Keratinocyte (primary cell): ENCODE data around the gene TMEM217. TPM values are rescaled to one million over a fixed set of nuclear protein-coding genes. Genes with fewer than 3 reads are reported as not detected.

Source experiments
- DNase-seq: peaks from one replicate; pipeline ENCODE4 v3.0.0-alpha.2; 2011; ENCODE audit warnings: low read depth, missing footprints, low spot score
- FAIRE-seq: peaks from 2 replicates; lab custom pipeline; 2011; peaks lifted over from hg19 to GRCh38; lab: Jason Lieb, UNC
- H2AFZ ChIP-seq: 2 replicates; pipeline ENCODE4 v1.6.0; 2012; ENCODE audit warnings: low read length, control low read depth, inconsistent platforms; ENCODE audit not compliant: control insufficient read depth
- H3K27ac ChIP-seq: 2 replicates; pipeline ENCODE4 v1.5.1; 2011; ENCODE audit warnings: low read length; ENCODE audit not compliant: control insufficient read depth, insufficient read depth
- H3K27me3 ChIP-seq: 3 replicates; pipeline ENCODE4 v1.6.0; 2011; ENCODE audit warnings: low read length; ENCODE audit not compliant: control insufficient read depth, insufficient read depth; ENCODE audit errors: extremely low read depth
- H3K36me3 ChIP-seq, 2 experiments: 2 replicates in 1 of 2; 3 replicates in 1 of 2; pipeline ENCODE4 v1.5.1; 2011; ENCODE audit warnings: low read length in 2 of 2, mild to moderate bottlenecking in 1 of 2; ENCODE audit not compliant: control insufficient read depth in 2 of 2, insufficient read depth in 2 of 2; ENCODE audit errors: extremely low read depth in 1 of 2
- H3K4me1 ChIP-seq: 3 replicates; pipeline ENCODE4 v1.5.1; 2011; ENCODE audit warnings: low read length; ENCODE audit not compliant: control insufficient read depth, insufficient read depth; ENCODE audit errors: extremely low read depth
- H3K4me2 ChIP-seq: 3 replicates; pipeline ENCODE4 v1.6.0; 2011; ENCODE audit warnings: low read depth, low read length; ENCODE audit not compliant: control insufficient read depth, insufficient read depth; ENCODE audit errors: extremely low read depth
- H3K4me3 ChIP-seq, 3 experiments: fragments of 200-600 bp in 1 of 3; sonication (generic) in 1 of 3; 2 replicates in 2 of 3; 3 replicates in 1 of 3; pipeline ENCODE4 v1.5.1; 2011 to 2016; ENCODE audit warnings: low read length in 3 of 3, mild to moderate bottlenecking in 3 of 3, control low read depth in 2 of 3, inconsistent platforms in 1 of 3, low read depth in 1 of 3, mixed read lengths in 1 of 3, mixed run types in 1 of 3, moderate library complexity in 1 of 3; ENCODE audit not compliant: control insufficient read depth in 2 of 3, insufficient read depth in 2 of 3; ENCODE audit errors: extremely low read depth in 1 of 3
- H3K79me2 ChIP-seq: 2 replicates; pipeline ENCODE4 v1.6.0; 2012; ENCODE audit warnings: low read length; ENCODE audit not compliant: control insufficient read depth, insufficient read depth
- H3K9ac ChIP-seq: 3 replicates; pipeline ENCODE4 v1.6.0; 2011; ENCODE audit warnings: low read length; ENCODE audit not compliant: control insufficient read depth, insufficient read depth; ENCODE audit errors: extremely low read depth
- H3K9me1 ChIP-seq: 3 replicates; pipeline ENCODE4 v1.6.0; 2011; ENCODE audit warnings: low read length; ENCODE audit not compliant: control insufficient read depth, insufficient read depth; ENCODE audit errors: extremely low read depth
- H3K9me3 ChIP-seq: 2 replicates; pipeline ENCODE4 v1.5.1; 2012; ENCODE audit warnings: low read depth, low read length; ENCODE audit not compliant: control insufficient read depth
- H4K20me1 ChIP-seq: 3 replicates; pipeline ENCODE4 v1.6.0; 2011; ENCODE audit warnings: low read length; ENCODE audit not compliant: control insufficient read depth, insufficient read depth; ENCODE audit errors: extremely low read depth
- EZH2 ChIP-seq: IDR thresholded peaks from one replicate; pipeline ENCODE4 v1.6.1; 2012; ENCODE audit warnings: inconsistent platforms, mild to moderate bottlenecking, low read length, moderate library complexity
- dilution Hi-C: fragments of 300-500 bp; cut with MboI; formaldehyde crosslinking; loops from one replicate; pipeline ENCODE4 v1.7.0; 2020; ENCODE audit warnings: low sequenced_read_pairs; ENCODE audit not compliant: extremely low pct_ligation_motif_present
- polyA plus RNA-seq, 5 experiments: library from polyadenylated mRNA; depleted of rRNA in 3 of 5; stranded (reverse) in 3 of 5; stranded (forward) in 1 of 5; unstranded in 1 of 5; fragments of >200 nt; gene quantifications; 1 replicate in 1 of 5; 2 replicates in 3 of 5; 3 replicates in 1 of 5; pipeline versions ENCODE4 v1.2.1 to v1.2.3, GENCODE V29; 2011 to 2012; ENCODE audit warnings: missing spikeins in 2 of 5, low read depth in 1 of 5, low replicate concordance in 1 of 5
- TF ChIP-seq, protein P1 (sequence below), 3 experiments: IDR thresholded peaks in 1 of 3; conservative IDR thresholded peaks in 1 of 3; optimal IDR thresholded peaks in 1 of 3; 2 replicates in 2 of 3; 3 replicates in 1 of 3; pipeline versions ENCODE3 to v1.5.1; 2011; ENCODE audit warnings: low read length in 3 of 3, mild to moderate bottlenecking in 3 of 3, moderate library complexity in 2 of 3, control low read depth in 1 of 3, inconsistent platforms in 1 of 3; ENCODE audit not compliant: insufficient read depth in 2 of 3; ENCODE audit errors: extremely low read depth in 1 of 3

The TMEM217 gene
- polyA plus RNA-seq, 1 donor (not counting 4 experiments of a cell fraction or from before 2014, with no cell fraction given) = 0.80 TPM

DNA sequence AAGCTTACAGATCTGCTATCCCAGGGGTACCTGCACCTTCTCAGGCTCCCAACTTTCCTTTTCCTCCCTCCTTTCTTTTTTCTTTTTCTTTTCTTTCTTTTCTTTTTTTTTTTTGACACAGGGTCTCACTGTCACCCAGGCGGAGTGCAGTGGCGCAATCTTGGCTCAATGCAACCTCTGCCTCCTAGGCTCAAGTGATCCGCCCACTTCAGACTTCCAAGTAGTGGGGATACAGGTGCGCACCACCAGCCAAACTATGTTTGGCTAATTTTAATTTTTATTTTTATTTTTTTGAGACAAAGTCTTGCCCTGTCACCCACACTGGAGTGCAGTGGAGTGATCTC is 52.0 kb downstream of the TMEM217 start:
- Histone ChIP-seq H3K27me3 (no peaks in the 10 kb centered on the region), H3K4me1 (peaks cover 12% of the 10 kb centered on the region), H3K79me2 (no peaks in the 10 kb centered on the region), H3K4me3 (no peak overlapping the region), H2AFZ (no peak overlapping the region), H3K27ac (no peak overlapping the region), H3K9ac (no peak overlapping the region), H3K4me2 (no peak overlapping the region), H3K36me3 (no peaks in the 10 kb centered on the region), H4K20me1 (no peaks in the 10 kb centered on the region), H3K9me3 (no peaks in the 10 kb centered on the region), H3K9me1 (no peaks in the 10 kb centered on the region)
- DNase-seq (no peak), FAIRE-seq (no peak)
- dilution Hi-C loops = no loop called here
- TF ChIP-seq EZH2 = no peak
- TF ChIP-seq, protein P1, sequence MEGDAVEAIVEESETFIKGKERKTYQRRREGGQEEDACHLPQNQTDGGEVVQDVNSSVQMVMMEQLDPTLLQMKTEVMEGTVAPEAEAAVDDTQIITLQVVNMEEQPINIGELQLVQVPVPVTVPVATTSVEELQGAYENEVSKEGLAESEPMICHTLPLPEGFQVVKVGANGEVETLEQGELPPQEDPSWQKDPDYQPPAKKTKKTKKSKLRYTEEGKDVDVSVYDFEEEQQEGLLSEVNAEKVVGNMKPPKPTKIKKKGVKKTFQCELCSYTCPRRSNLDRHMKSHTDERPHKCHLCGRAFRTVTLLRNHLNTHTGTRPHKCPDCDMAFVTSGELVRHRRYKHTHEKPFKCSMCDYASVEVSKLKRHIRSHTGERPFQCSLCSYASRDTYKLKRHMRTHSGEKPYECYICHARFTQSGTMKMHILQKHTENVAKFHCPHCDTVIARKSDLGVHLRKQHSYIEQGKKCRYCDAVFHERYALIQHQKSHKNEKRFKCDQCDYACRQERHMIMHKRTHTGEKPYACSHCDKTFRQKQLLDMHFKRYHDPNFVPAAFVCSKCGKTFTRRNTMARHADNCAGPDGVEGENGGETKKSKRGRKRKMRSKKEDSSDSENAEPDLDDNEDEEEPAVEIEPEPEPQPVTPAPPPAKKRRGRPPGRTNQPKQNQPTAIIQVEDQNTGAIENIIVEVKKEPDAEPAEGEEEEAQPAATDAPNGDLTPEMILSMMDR (optimal IDR thresholded peaks at IDR 0.05 in 1 of 3, IDR thresholded peaks at IDR 0.05 in 1 of 3, conservative IDR thresholded peaks at IDR 0.05 in 1 of 3; ENCODE audit: extremely low read depth in 1 of 3, insufficient read depth in 2 of 3, low read length in 3 of 3) = no peak

- no peak overlapping the region for H3K4me3 ChIP-seq
- TF ChIP-seq, protein P1 (optimal IDR thresholded peaks at IDR 0.05 in 1 of 3, IDR thresholded peaks at IDR 0.05 in 1 of 3, conservative IDR thresholded peaks at IDR 0.05 in 1 of 3; ENCODE audit: extremely low read depth in 1 of 3, insufficient read depth in 2 of 3, low read length in 3 of 3) = no peak
- TF ChIP-seq EZH2 = no peak
- peaks cover 12% of the 10 kb centered on the region for H3K4me1 ChIP-seq
- no peak for DNase-seq
- no peaks in the 10 kb centered on the region for H3K27me3 ChIP-seq
- H3K9me3 ChIP-seq = no peaks in the 10 kb centered on the region
- FAIRE-seq = no peak
- H3K4me2 ChIP-seq = no peak overlapping the region
- no peaks in the 10 kb centered on the region for H3K36me3 ChIP-seq
- no peaks in the 10 kb centered on the region for H4K20me1 ChIP-seq
- no peaks in the 10 kb centered on the region for H3K79me2 ChIP-seq
- dilution Hi-C loops = no loop called here
- no peak overlapping the region for H2AFZ ChIP-seq
- H3K9me1 ChIP-seq = no peaks in the 10 kb centered on the region
- H3K9ac ChIP-seq = no peak overlapping the region
- no peak overlapping the region for H3K27ac ChIP-seq
Measured at GRCh38 chr6:37205175-37205996, 52.6 kb downstream of the TMEM217 start.
